ENCODE measurements around the gene SH3PXD2B. TPM values are rescaled to one million over a fixed set of nuclear protein-coding genes. Genes with fewer than 3 reads are reported as not detected.

SH3PXD2B gene
- total and polyA plus RNA-seq, 10 of the 15 experiments (the other 5 are each of a cell fraction or from before 2014, with no cell fraction given) = 0.05 to 1.6 (median 0.57) TPM

GRCh38 chr5:172407241-172407691 is 47.1 kb downstream of the SH3PXD2B start (continued):
- no peak for TF ChIP-seq RELB (IDR thresholded peaks at IDR 0.05; ENCODE audit: low read depth)
- TF ChIP-seq PML (IDR thresholded peaks at IDR 0.05; ENCODE audit: low read length) = no peak
- TF ChIP-seq TCF7 (IDR thresholded peaks at IDR 0.05; ENCODE audit: borderline replicate concordance) = no peak
- TF ChIP-seq ASH2L (IDR thresholded peaks at IDR 0.05; ENCODE audit: borderline replicate concordance, low read depth) = no peak
- TF ChIP-seq FOS (IDR thresholded peaks at IDR 0.05; ENCODE audit: borderline replicate concordance, extremely low read depth, insufficient read length) = no peak
- TF ChIP-seq FOXM1 (IDR thresholded peaks at IDR 0.05; ENCODE audit: low read depth, low read length) = no peak
- no peak for TF ChIP-seq ZNF217 (IDR thresholded peaks at IDR 0.05)
- TF ChIP-seq KDM1A (IDR thresholded peaks at IDR 0.05; ENCODE audit: borderline replicate concordance) = no peak
- no peak for TF ChIP-seq SIN3A (IDR thresholded peaks at IDR 0.05; ENCODE audit: low read depth, low read length)
- TF ChIP-seq SRF (IDR thresholded peaks at IDR 0.05; ENCODE audit: low read depth in 2 of 2, low read length in 2 of 2) = no peak

GRCh38 chr5:172405226-172406107 is 48.9 kb downstream of the SH3PXD2B start:
- no peak overlapping the region for H3K4me3 ChIP-seq
- RAD21 ChIA-PET (ENCODE audit: unreplicated experiment) = interaction anchor here (1.0 kb wide), 1 partner anchor 18 kb away, joined by 3 read pairs; no protein-coding TSS in a partner anchor
- H3K79me2 ChIP-seq (ENCODE audit: control insufficient read depth, insufficient read depth, low read length) = no peaks in the 10 kb centered on the region
- 17% methylated on average over 9 of the region's 9 CpGs for WGBS (ENCODE audit: insufficient coverage, insufficient replicate concordance, low lambda C conversion rate, missing lambda C conversion rate)
- FAIRE-seq (no peak), ATAC-seq (no peak), DNase-seq (ENCODE audit: low read depth, low spot score) (no peak)
- H3K27me3 ChIP-seq (replicated peaks in 1 of 2; ENCODE audit: control insufficient read depth in 2 of 2, insufficient read depth in 2 of 2, low read length in 1 of 2) = peaks cover 0 to 5% of the 10 kb centered on the region in 2 experiments; a peak in 3 of 4 replicates
- no TSS peak for BruUV-seq (replicated peaks)
- H3K9me3 ChIP-seq (replicated peaks; ENCODE audit: control insufficient read depth, insufficient read depth, low read length) = no peaks in the 10 kb centered on the region; the same call in 2 of the 3 replicates
- H3K9ac ChIP-seq (ENCODE audit: control insufficient read depth, insufficient read depth, low read length) = no peak overlapping the region
- POLR2A ChIA-PET = no interaction called here
- SMC1A ChIA-PET (ENCODE audit: uncharacterized antibody, unreplicated experiment) = interaction anchor here (0.6 to 1.6 kb wide), 2 partner anchors 14 to 943 kb away, joined by 3 to 5 read pairs; no protein-coding TSS in a partner anchor
- no peak overlapping the region for H3K27ac ChIP-seq (ENCODE audit: control insufficient read depth, insufficient read depth)
- H4K20me1 ChIP-seq (ENCODE audit: control insufficient read depth, insufficient read depth) = no peaks in the 10 kb centered on the region
- in situ Hi-C loops (cut with MboI) (no loop called here), intact Hi-C loops (cut with micrococcal nuclease; ENCODE audit: unreplicated experiment) (no loop called here)
- no peaks in the 10 kb centered on the region for H3K36me3 ChIP-seq (ENCODE audit: control insufficient read depth in 2 of 2, insufficient read depth in 2 of 2, low read length in 1 of 2)
- CTCF ChIA-PET = interaction anchor here (1.0 kb wide), 1 partner anchor 8 kb away, joined by 3 read pairs; no protein-coding TSS in a partner anchor
- H3K4me1 ChIP-seq (ENCODE audit: control insufficient read depth, insufficient read depth, low read length) = no peaks in the 10 kb centered on the region; the same call in 1 of the 2 replicates
- no peak overlapping the region for H3K4me2 ChIP-seq (ENCODE audit: control insufficient read depth, insufficient read depth)
- no peak overlapping the region for H2AFZ ChIP-seq (ENCODE audit: control insufficient read depth, low read depth, low read length)
- no peak for TF ChIP-seq PRDM15 (CRISPR knock-in tag; IDR thresholded peaks at IDR 0.05)

All from GM12878 (cell line).